ENCODE measurements around the gene ZC3H6. TPM values are rescaled to one million over a fixed set of nuclear protein-coding genes. Genes with fewer than 3 reads are reported as not detected.

The ZC3H6 gene
- total RNA-seq, 1 experiment from 2014 or later, result 5.3 TPM

GRCh38 chr2:112305132-112305531, 29.7 kb downstream of the ZC3H6 start:
- POLR2A ChIA-PET, result no interaction called here
- no TSS peak for BruUV-seq (replicated peaks)
- Histone ChIP-seq H3K27ac (ENCODE audit: low read length) (no peak overlapping the region), H3K4me1 (ENCODE audit: control insufficient read depth, insufficient read depth, low read length) (peaks cover 9% of the 10 kb centered on the region; the same call in 1 of the 2 replicates), H3K9me3 (ENCODE audit: control insufficient read depth, insufficient read depth, low read depth, low read length) (no peaks in the 10 kb centered on the region), H3K36me3 (ENCODE audit: control insufficient read depth, insufficient read depth, low read length) (no peaks in the 10 kb centered on the region), H3K27me3 (ENCODE audit: control insufficient read depth, insufficient read depth, low read length) (no peaks in the 10 kb centered on the region), H3K4me3 (ENCODE audit: low read depth in 2 of 2, low read length in 2 of 2) (no peak overlapping the region)
- CTCF ChIA-PET, result no interaction called here
- intact Hi-C loops (cut with micrococcal nuclease; ENCODE audit: unreplicated experiment) (no loop called here), in situ Hi-C loops (cut with HindIII; ENCODE audit: low pct_unique_long_range_greater_than_20kb, low sequenced_read_pairs) (no loop called here)
- TF ChIP-seq POLR2AphosphoS5 (IDR thresholded peaks at IDR 0.05; ENCODE audit: low read depth, low read length) (no peak), TCF7L2 (IDR thresholded peaks at IDR 0.05; ENCODE audit: low read depth, low read length) (no peak)
- DNase-seq (ENCODE audit: low read depth, low spot score) (no peak), ATAC-seq (no peak)

DNA sequence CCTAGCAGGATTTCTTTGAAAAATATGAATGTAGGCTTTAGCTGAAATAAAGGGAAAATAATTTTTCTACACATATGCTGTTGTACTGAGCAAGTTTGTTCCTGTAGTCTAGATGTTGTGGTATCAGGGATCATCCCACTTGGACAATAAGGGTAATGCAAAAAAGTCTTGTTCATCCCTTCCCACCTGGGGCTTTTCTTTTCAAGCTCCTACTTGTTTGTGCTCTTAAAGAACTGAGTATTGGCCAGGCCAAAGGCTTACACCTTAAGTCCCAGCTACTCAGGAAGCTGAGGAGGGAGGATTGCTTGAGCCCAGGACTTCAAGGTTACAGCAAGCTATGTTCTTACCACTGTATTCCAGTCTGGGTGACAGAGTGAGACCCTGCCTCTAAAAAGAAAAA, 35.5 kb downstream of the ZC3H6 start:
- ChIA-PET CTCF (no interaction called here), POLR2A (no interaction called here)
- no peaks in the 10 kb centered on the region for H3K27me3 ChIP-seq (ENCODE audit: control insufficient read depth, insufficient read depth, low read length)
- BruUV-seq (replicated peaks), result no TSS peak
- ATAC-seq (no peak), DNase-seq (ENCODE audit: low read depth, low spot score) (no peak)
- H3K4me1 ChIP-seq (ENCODE audit: control insufficient read depth, insufficient read depth, low read length), result no peaks in the 10 kb centered on the region
- H3K27ac ChIP-seq (ENCODE audit: low read length), result no peak overlapping the region
- H3K36me3 ChIP-seq (ENCODE audit: control insufficient read depth, insufficient read depth, low read length), result no peaks in the 10 kb centered on the region
- H3K9me3 ChIP-seq (ENCODE audit: control insufficient read depth, insufficient read depth, low read depth, low read length), result no peaks in the 10 kb centered on the region
- TF ChIP-seq TCF7L2 (IDR thresholded peaks at IDR 0.05; ENCODE audit: low read depth, low read length), result no peak
- TF ChIP-seq CTCF (IDR thresholded peaks at IDR 0.05), result no peak
- no peak for TF ChIP-seq POLR2AphosphoS5 (IDR thresholded peaks at IDR 0.05; ENCODE audit: low read depth, low read length)
- TF ChIP-seq, protein P1, sequence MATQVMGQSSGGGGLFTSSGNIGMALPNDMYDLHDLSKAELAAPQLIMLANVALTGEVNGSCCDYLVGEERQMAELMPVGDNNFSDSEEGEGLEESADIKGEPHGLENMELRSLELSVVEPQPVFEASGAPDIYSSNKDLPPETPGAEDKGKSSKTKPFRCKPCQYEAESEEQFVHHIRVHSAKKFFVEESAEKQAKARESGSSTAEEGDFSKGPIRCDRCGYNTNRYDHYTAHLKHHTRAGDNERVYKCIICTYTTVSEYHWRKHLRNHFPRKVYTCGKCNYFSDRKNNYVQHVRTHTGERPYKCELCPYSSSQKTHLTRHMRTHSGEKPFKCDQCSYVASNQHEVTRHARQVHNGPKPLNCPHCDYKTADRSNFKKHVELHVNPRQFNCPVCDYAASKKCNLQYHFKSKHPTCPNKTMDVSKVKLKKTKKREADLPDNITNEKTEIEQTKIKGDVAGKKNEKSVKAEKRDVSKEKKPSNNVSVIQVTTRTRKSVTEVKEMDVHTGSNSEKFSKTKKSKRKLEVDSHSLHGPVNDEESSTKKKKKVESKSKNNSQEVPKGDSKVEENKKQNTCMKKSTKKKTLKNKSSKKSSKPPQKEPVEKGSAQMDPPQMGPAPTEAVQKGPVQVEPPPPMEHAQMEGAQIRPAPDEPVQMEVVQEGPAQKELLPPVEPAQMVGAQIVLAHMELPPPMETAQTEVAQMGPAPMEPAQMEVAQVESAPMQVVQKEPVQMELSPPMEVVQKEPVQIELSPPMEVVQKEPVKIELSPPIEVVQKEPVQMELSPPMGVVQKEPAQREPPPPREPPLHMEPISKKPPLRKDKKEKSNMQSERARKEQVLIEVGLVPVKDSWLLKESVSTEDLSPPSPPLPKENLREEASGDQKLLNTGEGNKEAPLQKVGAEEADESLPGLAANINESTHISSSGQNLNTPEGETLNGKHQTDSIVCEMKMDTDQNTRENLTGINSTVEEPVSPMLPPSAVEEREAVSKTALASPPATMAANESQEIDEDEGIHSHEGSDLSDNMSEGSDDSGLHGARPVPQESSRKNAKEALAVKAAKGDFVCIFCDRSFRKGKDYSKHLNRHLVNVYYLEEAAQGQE (IDR thresholded peaks at IDR 0.05; ENCODE audit: insufficient read depth in 1 of 2, low read depth in 2 of 2, low read length in 1 of 2), result no peak
- TF ChIP-seq SIN3A (IDR thresholded peaks at IDR 0.05; ENCODE audit: borderline replicate concordance, insufficient read depth, low read depth, low read length), result no peak
- in situ Hi-C loops (cut with HindIII; ENCODE audit: low pct_unique_long_range_greater_than_20kb, low sequenced_read_pairs), result no loop called here
- intact Hi-C loops (cut with micrococcal nuclease; ENCODE audit: unreplicated experiment), result no loop called here
- no peak overlapping the region for H3K4me3 ChIP-seq (ENCODE audit: low read depth in 2 of 2, low read length in 2 of 2)

DNA sequence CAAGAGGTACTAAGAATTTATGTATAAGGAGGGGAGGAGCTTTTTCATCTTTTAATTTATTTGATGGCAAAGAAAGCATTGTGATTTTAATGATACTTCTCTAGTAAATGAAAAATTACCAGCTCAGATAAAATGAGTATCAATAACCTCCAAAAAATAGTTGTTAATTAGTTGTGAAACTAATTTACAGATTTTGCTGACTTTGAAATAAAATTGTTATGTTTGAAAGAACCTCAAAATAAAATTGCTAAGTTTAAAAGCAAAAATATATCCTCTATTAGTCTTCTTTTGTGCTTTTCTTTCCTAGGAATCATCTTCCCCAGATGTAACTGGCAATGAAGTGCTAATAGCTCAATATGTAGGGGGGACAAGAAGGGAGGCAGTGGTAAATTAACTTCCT, 36.5 kb downstream of the ZC3H6 start:
- H3K27me3 ChIP-seq (ENCODE audit: control insufficient read depth, insufficient read depth, low read length), result no peaks in the 10 kb centered on the region
- in situ Hi-C loops (cut with HindIII; ENCODE audit: low pct_unique_long_range_greater_than_20kb, low sequenced_read_pairs), result no loop called here
- ChIA-PET POLR2A (no interaction called here), CTCF (no interaction called here)
- no peaks in the 10 kb centered on the region for H3K9me3 ChIP-seq (ENCODE audit: control insufficient read depth, insufficient read depth, low read depth, low read length)
- DNase-seq (ENCODE audit: low read depth, low spot score) (no peak), ATAC-seq (no peak)
- no peak for TF ChIP-seq POLR2AphosphoS5 (IDR thresholded peaks at IDR 0.05; ENCODE audit: low read depth, low read length)
- no peak for TF ChIP-seq CTCF (IDR thresholded peaks at IDR 0.05)
- no peak for TF ChIP-seq TCF7L2 (IDR thresholded peaks at IDR 0.05; ENCODE audit: low read depth, low read length)
- TF ChIP-seq SIN3A (IDR thresholded peaks at IDR 0.05; ENCODE audit: borderline replicate concordance, insufficient read depth, low read depth, low read length), result no peak
- TF ChIP-seq, protein P1 (IDR thresholded peaks at IDR 0.05; ENCODE audit: insufficient read depth in 1 of 2, low read depth in 2 of 2, low read length in 1 of 2), result no peak
- H3K36me3 ChIP-seq (ENCODE audit: control insufficient read depth, insufficient read depth, low read length), result no peaks in the 10 kb centered on the region
- H3K4me3 ChIP-seq (ENCODE audit: low read depth in 2 of 2, low read length in 2 of 2), result no peak overlapping the region
- no peak overlapping the region for H3K27ac ChIP-seq (ENCODE audit: low read length)
- no TSS peak for BruUV-seq (replicated peaks)
- intact Hi-C loops (cut with micrococcal nuclease; ENCODE audit: unreplicated experiment), result no loop called here
- no peaks in the 10 kb centered on the region for H3K4me1 ChIP-seq (ENCODE audit: control insufficient read depth, insufficient read depth, low read length)

Data from Panc1 (cell line).